Nephron progenitor cell (in vitro differentiated cells): Measurements from ENCODE around the gene MEF2D.
A peak's percentile ranks its signal among the peaks of the same experiment; 100 is the strongest.

Experiments
- DNase-seq: peaks from one replicate; pipeline ENCODE4 v3.0.0; 2021
- H3K27ac Mint-ChIP-seq: 2 replicates; pipeline ENCODE4 v1.8.0; 2021; ENCODE audit warnings: mild to moderate bottlenecking, moderate library complexity, mixed read lengths
- H3K27me3 Mint-ChIP-seq: 2 replicates; pipeline ENCODE4 v1.8.0; 2021; ENCODE audit warnings: mild to moderate bottlenecking, low read depth, mixed read lengths; ENCODE audit not compliant: poor library complexity
- H3K36me3 Mint-ChIP-seq: 2 replicates; pipeline ENCODE4 v1.8.0; 2021; ENCODE audit warnings: low read depth, mixed read lengths
- H3K4me1 Mint-ChIP-seq: 2 replicates; pipeline ENCODE4 v1.8.0; 2021; ENCODE audit warnings: mixed read lengths
- H3K4me3 Mint-ChIP-seq: 2 replicates; pipeline ENCODE4 v1.8.0; 2021; ENCODE audit warnings: mild to moderate bottlenecking, moderate library complexity, mixed read lengths
- H3K9me3 Mint-ChIP-seq: 2 replicates; pipeline ENCODE4 v1.8.0; 2021; ENCODE audit warnings: mild to moderate bottlenecking, moderate library complexity, mixed read lengths
- TF ChIP-seq, protein P1 (sequence below): fragments of 200-600 bp; sonication (generic); IDR thresholded peaks from 2 replicates; pipeline ENCODE4 v1.5.0; 2021; ENCODE audit warnings: antibody characterized with exemption

MEF2D gene

DNA sequence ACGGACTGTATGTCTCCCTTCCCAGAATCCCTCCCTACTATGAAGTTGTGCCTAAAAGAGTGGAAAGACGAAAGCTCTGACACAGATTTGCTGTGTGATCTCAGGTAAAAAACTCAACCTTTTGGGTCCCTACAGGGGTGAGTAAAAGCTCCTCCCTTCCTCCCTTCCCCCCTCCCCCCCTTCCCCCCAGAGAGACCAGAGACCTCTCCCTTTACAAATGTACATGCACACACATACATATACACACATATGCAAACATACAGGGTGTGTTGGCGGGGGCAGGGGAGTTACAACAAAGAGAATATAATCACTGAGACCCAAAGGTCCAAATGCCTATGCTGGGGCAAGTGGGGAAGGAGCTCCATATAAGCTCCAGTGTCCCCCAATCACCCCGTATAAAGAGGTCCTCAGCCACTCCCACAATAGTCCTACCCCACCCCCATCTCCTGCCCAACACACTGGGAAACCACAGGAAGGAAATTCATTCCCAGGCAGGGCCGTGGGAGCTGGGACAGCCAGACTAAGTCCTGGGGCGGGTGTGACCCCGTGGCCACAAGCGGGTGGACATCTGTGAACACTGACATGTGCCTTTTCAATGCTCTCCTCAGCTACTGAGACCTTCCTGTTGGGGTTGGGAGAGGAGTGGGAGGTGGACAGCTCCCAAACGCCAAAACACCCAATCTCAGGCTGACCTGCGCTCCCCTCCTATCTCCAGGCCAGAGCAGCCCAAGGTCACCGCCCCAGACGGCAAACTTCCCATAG, 2.0 kb downstream of the MEF2D start:
- H3K4me1 Mint-ChIP-seq = peaks cover 79% of the 10 kb centered on the region
- TF ChIP-seq, protein P1, sequence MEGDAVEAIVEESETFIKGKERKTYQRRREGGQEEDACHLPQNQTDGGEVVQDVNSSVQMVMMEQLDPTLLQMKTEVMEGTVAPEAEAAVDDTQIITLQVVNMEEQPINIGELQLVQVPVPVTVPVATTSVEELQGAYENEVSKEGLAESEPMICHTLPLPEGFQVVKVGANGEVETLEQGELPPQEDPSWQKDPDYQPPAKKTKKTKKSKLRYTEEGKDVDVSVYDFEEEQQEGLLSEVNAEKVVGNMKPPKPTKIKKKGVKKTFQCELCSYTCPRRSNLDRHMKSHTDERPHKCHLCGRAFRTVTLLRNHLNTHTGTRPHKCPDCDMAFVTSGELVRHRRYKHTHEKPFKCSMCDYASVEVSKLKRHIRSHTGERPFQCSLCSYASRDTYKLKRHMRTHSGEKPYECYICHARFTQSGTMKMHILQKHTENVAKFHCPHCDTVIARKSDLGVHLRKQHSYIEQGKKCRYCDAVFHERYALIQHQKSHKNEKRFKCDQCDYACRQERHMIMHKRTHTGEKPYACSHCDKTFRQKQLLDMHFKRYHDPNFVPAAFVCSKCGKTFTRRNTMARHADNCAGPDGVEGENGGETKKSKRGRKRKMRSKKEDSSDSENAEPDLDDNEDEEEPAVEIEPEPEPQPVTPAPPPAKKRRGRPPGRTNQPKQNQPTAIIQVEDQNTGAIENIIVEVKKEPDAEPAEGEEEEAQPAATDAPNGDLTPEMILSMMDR = no peak

DNA sequence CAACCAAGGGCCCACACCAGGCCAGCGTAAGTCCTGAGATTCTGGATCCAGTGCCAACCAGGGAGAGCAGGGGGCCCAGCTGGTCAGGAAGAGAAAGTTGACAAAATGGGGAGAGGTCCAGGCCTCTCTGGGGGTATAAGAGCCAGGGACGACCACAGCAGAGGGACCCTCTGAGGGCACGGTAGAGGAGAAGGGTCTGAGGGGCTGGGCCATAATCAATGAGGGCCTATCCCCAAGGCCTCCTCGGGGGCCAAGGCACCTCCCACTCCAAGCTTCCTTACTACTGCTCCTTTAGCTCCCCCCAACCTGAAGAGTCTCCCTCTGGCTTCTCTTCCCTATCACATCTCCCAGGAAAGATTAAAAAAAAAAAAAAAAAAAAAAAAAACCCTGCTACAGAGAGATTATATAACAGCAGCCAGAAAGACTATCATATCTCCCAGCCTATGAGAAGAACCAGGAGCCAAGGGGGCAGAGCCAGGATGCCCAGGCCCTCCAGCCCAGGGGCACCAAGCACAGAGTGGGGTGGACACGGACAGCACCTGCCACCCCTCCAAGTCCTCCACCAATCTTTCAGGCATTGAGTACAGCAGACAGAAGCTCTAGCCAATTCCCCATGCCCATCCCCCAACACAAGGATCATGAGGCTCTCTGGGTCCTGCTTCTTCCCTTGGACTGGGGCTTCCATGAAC, 2.7 kb downstream of the MEF2D start:
- DNase-seq = no peak
- no peaks in the 10 kb centered on the region for H3K36me3 Mint-ChIP-seq
- peaks cover 77% of the 10 kb centered on the region for H3K4me1 Mint-ChIP-seq
- no peaks in the 10 kb centered on the region for H3K9me3 Mint-ChIP-seq
- peak overlapping the region; percentile 90 for H3K4me3 Mint-ChIP-seq
- TF ChIP-seq, protein P1 = no peak
- no peaks in the 10 kb centered on the region for H3K27me3 Mint-ChIP-seq
- no peak overlapping the region for H3K27ac Mint-ChIP-seq

More for the DNA sequence above, 2.0 kb downstream of the MEF2D start:
- DNase-seq = peak; percentile 31
- no peaks in the 10 kb centered on the region for H3K36me3 Mint-ChIP-seq
- peak overlapping the region; percentile 90 for H3K4me3 Mint-ChIP-seq
- no peaks in the 10 kb centered on the region for H3K9me3 Mint-ChIP-seq
- no peaks in the 10 kb centered on the region for H3K27me3 Mint-ChIP-seq
- peak overlapping the region; percentile 57 for H3K27ac Mint-ChIP-seq

DNA sequence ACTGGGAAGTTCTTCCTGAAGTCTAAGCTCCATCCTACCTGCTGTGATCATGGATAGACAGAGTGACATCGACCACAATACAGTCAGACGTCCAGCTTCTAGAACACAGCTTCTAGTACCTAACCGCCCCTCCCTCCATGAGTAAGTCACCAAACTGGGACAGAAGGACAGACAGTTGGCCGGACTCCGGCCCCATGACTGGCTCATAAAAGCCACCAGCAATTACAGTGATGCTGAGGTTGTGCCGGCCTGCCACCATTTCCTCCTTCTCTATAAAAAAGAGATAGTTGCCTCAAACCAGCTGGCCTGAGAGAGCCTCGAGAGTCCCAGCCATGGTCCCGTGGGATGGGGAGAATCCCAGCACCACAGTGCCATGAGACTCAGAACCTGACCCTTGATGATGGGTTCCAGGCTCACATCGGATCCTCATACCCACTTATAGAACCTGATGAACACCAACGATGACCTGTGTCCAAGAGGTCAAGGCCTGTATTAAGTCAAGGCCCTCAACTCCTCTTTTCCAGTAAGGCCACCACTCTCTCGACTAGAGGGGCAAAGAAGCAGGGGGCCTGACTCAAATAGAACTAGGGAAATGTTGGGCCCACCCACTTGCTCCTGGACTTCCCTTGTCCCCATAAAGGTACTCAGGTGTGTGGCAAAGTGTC, 3.4 kb downstream of the MEF2D start:
- Mint-ChIP-seq H3K4me3 (no peak overlapping the region), H3K9me3 (no peaks in the 10 kb centered on the region), H3K4me1 (peaks cover 77% of the 10 kb centered on the region), H3K27ac (no peak overlapping the region), H3K36me3 (no peaks in the 10 kb centered on the region), H3K27me3 (no peaks in the 10 kb centered on the region)
- no peak for DNase-seq
- TF ChIP-seq, protein P1 = no peak

DNA sequence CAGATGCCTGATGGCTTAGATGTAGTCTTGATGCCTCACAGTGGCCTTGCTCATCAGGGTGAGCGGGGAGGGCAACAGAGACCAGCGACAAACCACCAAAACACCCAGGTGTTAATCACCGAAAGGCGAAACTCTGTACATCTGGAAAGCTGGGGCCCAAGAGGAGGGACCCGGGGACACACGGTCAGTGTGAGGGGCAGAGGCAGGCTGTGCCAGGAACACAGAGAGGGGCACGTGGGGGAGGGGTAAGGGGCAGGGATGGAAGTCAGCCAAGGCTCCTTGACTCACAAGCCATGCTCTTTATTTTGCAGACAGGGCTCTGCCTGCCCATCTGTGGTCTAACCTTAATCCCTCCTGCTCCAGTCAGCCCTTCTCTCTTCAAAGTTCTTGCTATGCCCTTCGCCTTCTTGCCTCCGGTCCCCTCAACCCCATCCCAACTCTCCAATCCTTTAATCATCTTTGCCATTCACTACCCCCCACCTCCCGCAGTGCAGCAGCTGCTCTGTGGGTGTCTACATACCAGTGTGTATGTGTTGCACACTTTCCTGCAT, 4.3 kb downstream of the MEF2D start:
- no peaks in the 10 kb centered on the region for H3K9me3 Mint-ChIP-seq
- no peaks in the 10 kb centered on the region for H3K36me3 Mint-ChIP-seq
- peaks cover 78% of the 10 kb centered on the region for H3K4me1 Mint-ChIP-seq
- DNase-seq = no peak
- H3K4me3 Mint-ChIP-seq = peak overlapping the region; percentile 35
- no peaks in the 10 kb centered on the region for H3K27me3 Mint-ChIP-seq
- TF ChIP-seq, protein P1 = no peak
- no peak overlapping the region for H3K27ac Mint-ChIP-seq

DNA sequence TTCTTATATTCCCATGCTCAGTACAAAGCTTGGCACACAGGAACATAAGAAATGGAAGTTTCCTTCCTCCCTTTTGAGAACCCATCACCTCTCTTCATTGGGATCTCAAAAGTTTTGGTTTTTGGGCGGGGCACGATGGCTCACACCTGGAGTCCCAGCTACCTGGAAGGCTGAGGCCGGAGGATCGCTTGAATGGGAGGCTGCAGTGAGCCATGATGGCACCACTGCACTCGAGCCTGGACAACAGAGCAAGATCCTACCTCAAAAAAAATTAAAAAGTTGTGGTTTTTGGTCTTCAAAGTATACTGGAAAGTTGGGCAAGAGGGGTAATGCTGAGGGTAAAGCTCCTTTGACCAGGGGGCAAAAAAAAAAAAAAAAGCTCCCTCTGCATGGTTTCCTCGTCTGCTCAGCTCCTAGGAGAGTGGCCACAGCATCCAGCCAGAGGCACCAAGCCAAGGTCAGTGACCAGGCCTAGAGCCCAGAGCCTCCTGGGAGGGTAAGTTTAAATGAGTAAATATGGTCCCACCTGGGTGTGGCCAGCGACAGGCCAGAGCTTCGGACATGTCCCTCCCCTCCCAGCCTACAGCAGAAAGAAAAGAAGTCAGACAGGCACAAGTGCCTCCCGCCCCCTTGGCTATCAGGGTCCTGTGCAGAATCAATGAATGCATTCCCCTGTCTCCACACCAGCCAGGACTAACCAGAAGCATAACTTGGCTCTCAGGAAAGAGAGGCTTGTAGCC, 5.0 kb downstream of the MEF2D start:
- TF ChIP-seq, protein P1 = no peak
- Mint-ChIP-seq H3K4me1 (peaks cover 85% of the 10 kb centered on the region), H3K36me3 (no peaks in the 10 kb centered on the region), H3K27ac (no peak overlapping the region), H3K27me3 (no peaks in the 10 kb centered on the region), H3K9me3 (no peaks in the 10 kb centered on the region), H3K4me3 (no peak overlapping the region)
- no peak for DNase-seq
